HG03354 (cell line): ENCODE data around the gene SLX9.

Experiments used
- ATAC-seq: cut with Tn5 transposase; IDR thresholded peaks from one replicate; pipeline ENCODE4 v1.9.1; 2021; ENCODE audit warnings: mild to moderate bottlenecking; ENCODE audit not compliant: unreplicated experiment, poor library complexity, severe bottlenecking

SLX9 gene

GRCh38 chr21:44985441-44986401 lies 45.9 kb downstream of the SLX9 start:
- ATAC-seq, result no peak

DNA sequence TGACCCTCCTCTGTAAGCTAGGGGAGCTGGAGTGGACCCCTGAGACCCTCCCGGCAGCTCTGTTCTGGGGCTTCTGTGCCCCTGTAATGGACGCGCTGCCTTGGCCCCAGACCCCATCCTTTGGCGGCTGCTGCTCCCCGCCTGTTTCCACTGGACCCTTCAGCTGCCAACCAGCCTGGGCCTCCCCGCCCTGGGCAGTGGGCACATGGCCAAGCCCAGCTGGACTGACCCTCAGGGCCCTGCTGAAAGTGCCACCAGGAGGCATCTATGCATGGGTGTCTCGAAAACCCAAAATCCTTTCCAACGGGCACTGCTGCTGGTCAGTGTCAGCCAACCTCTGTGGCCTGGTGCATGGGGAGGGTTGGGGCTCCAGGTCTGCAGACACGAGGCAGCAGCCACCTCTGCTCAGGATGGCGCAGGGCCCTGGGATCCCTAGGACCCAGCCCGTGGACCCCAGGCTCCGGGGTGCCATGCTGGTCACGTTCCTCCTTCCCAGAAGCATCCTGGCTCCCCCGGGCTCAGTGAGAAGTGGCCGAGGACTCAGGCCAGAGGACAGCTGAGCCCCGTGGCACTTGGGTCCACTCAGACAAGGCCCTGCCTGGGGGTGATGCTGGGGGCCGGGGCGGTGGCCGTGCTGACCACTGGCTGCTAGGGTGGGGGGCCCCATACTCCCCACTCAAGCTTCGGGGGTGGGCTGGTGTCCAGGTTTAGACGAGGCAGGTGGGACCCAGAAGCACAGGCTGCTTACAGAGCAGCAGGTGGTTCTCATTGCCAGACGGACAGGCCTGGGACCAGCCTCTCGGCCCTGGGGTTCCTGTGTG lies 46.9 kb downstream of the SLX9 start:
- no peak for ATAC-seq

DNA sequence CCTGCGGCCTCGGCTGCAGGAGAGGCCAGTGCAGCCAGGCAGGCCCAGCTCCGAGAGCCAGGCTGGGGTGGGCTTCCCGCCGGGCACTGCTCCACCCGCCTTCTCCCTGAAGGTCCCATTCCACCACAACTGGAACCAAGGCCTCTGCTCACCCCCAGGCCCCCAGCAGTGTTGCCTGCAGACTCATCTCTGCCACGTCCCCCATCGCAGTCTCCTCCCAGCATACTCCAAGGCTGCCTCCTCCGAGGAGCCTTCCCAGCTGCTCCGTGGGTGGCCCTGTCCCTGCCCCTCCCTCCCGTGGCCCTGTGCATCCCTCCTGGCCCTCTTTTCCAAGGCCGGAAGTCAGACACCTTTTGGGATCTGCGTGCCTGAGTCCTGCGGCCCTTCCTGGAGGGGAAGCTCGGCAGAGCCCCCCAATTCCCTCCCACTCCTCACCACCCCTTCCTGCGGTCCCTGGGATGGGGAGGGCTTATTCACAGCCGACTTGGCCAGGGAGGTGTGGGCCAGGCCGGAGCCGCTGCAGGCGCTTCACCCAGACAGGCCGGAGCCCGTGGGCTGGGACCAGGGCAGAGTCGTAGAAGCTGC lies 47.6 kb downstream of the SLX9 start:
- no peak for ATAC-seq

- ATAC-seq, result no peak
Measured at GRCh38 chr21:44987886-44988606, 48.2 kb downstream of the SLX9 start.

GRCh38 chr21:44988607-44989536 lies 49.0 kb downstream of the SLX9 start:
- no peak for ATAC-seq

DNA sequence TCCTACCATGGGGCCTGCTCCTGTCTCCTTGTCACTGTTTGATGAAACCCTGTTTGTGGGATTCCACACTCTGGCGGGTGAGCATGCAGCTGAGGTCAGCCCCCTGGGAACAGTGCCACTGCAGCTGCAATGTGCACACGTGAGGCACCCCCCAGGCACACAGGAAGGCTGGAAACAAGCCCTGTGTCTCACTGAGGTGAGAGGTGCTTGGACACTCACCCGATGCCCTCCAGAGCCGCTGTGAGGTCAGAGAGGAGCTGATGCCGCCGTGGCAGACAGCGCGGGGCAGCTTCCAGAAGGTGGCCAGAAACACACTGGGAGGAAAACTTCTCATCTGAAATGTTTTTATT lies 49.7 kb downstream of the SLX9 start:
- ATAC-seq, result no peak

GRCh38 chr21:44989943-44990780 lies 50.3 kb downstream of the SLX9 start:
- ATAC-seq, result no peak

GRCh38 chr21:44990921-44991320 lies 51.1 kb downstream of the SLX9 start:
- ATAC-seq, result no peak

DNA sequence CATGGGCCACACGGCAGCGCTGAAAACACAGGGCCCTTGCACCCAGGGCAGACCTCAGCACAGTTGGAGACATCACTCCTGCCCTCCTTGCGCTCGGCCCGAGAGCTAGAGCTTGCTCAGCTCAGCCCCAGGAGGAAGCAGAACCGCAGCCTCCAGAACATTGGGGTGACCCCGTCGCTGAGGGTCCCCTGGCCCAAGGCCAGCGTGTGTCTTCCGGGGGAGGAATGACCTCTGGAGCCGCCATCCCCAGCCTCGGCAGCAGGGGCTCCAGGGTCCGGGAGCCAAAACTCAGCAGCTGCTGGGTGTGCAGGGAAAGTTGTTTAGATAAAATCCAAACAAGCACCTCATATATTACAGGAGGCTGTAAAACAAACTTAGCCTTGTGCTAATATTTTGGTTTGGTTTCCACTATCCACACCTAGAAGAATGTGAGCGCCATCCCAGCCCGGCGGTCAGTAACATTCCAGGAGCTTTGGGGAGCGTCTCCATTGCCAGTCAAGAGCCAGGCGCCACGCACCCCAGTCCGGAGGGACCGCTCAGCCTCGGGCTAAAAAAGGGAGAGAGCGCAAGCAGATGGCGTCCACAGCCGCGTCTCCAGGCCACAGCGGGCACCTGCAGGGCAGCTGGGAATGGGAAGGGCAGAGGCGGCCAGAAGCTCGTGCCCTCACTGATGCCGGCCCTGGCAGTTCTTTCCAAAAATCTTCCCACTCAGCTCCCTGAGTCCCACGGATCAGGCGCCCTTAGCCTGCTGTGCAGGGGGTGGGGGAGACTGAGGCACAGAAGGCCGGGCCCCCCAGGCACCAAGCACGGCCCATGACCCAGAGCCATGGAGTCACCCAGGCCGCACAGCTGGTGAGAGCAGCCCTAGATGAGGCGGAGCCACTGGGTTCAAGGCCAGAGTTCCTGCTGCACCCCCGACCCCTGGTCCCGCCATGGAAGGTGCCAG lies 52.0 kb downstream of the SLX9 start:
- ATAC-seq, result no peak

GRCh38 chr21:44992608-44993031 lies 52.8 kb downstream of the SLX9 start:
- ATAC-seq, result no peak

DNA sequence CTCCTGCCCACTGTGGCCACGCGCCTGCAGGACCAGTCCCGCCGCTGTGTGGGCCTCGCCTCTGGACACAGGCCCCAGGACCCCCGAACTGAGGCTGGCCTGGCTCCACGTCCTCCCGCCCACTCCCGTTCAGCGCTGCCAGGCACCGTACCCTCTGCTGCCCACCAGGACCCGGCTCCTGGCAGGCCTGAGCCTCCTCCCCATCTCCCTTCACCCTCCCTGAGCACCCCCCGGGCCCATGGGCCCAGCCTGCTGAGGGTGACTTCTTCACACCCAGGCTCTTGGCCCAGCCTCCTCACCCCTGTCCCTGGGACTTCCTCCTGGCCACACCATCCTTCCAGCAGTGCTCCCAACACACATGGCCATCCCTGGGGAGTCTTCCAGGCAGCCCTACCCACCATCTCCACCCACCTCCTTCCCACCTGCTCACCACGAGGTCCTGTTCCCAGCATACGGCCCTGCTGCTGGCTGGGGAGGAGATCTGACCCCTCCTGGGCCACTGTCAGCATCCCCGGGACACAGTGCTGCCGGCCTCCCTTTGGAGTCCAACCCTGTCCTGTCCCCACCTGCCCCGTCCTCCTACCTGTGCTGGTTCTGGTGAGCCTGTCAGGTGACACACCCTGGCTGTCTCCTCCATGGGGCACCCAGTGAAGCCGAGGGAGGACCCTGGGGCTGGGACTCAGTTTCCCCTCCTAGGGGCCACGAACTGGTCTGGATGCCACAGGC lies 53.7 kb downstream of the SLX9 start:
- ATAC-seq, result no peak

DNA sequence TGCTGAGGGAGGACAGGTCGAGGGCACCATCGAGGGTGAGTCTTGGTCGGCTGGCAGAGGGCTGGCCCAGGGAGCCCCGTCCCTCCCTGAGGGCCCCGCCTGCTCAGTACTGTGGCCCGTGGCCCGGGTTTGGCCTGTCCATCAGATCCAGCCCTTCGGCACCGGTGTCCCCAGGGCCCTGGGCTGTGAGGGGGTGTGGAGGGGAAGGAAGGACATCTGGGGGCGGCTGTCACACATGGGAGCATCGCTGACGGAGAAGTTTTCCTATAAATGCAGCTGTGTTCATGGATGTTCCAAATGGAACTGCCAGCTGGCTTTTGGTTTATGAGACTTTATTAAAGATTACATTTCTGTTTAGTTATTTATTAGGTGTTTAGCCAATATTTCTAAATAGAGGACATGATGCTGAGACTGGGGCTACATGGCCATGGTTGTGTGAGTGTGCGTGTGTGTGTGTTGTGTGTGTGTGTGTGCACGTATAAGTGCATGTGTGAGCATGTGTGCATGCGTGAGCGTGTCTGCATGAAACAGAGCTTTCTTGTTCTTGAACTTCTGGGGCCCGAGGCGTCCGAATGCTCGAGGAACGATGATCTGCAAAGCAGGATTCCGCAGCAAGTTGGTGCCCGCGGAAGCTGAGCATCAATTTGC lies 54.3 kb downstream of the SLX9 start:
- ATAC-seq, result no peak

DNA sequence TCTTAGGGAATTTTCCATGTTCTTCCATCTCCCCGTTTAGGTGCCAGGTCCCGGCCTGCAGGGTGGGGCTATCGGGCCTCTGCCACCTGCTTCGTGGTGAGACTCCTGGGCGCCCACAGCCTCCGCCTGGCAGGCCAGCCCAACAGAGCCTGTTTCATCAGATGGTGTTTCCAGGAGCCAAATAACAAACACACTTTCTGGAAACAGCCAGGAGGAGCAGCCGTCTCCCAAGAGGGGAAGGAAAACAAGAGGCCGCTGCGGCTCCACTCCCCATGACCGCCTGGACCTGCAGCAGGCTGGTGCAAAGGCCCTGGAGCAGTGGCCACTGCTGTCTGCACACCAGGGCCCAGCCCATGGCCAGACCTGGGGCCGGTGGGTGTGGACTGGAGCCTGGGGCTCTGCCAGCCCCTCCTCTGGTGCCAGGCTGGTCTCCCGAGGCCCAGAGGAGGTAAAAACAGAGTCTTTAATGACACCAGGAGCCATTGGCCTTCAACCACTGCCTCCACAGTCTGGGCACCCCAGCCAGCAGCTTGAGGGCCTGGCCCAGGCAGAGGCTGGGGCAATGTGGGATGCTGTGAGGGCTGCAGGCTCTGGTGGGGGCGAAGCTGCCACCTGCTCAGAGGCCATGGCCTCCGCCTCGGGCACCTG lies 55.0 kb downstream of the SLX9 start:
- no peak for ATAC-seq

GRCh38 chr21:44995343-44995941 lies 55.6 kb downstream of the SLX9 start:
- ATAC-seq, result no peak

DNA sequence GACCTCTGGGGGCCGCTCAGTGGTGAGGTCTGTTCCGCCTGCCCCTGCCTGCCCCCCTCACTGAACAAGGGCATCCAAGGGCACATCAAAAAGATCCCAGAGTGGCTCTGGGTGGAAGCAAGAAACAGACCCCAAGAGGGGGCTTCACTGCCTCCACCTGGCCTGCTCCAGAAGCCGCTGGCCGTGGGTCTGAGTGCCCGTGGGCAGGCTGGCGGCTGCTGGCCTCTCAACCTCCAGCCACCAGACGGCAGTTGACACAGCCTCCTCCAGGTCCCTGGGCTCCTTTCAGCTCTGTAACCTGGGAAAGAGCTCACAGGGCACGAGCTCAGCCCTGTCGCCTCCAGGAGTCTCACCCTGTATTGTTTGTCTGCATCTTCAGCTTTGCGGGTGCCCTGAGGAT lies 56.3 kb downstream of the SLX9 start:
- no peak for ATAC-seq
